LHCN-M2 (cell line): ENCODE data around the gene EIF2S3. TPM values are rescaled to one million over a fixed set of nuclear protein-coding genes. Genes with fewer than 3 reads are reported as not detected.

Experiments used
- total RNA-seq: library from RNA; depleted of rRNA; stranded (reverse); fragments of >200 nt; gene quantifications from 2 replicates; pipeline ENCODE4 v1.2.3, GENCODE V29; 2014; rRNA removed

Gene EIF2S3
- total RNA-seq, 1 experiment from 2014 or later: 122 TPM

Other genes with a start within 250 kb of the EIF2S3 start
- gene APOO, start 147.0 kb upstream of the EIF2S3 start, total RNA-seq: 14.6 and 14.7 TPM in 2 replicates
- gene CXorf58, start 146.9 kb upstream of the EIF2S3 start, total RNA-seq: 0.06 TPM in 1 of 2 replicates, not detected in the other
- gene KLHL15, start 27.8 kb upstream of the EIF2S3 start, total RNA-seq: 9.3 and 9.7 TPM in 2 replicates
- gene ZFX, start 94.8 kb downstream of the EIF2S3 start, total RNA-seq: 22.7 and 23.6 TPM in 2 replicates